Activated naive CD4-positive, alpha-beta T cell treated with anti-CD3 and anti-CD28 coated beads, Interleukin-2, amount 50 U/mL, for 16 hours (primary cell): Measurements from ENCODE around the gene LDLRAP1.

ENCODE experiments used
- DNase-seq: peaks from one replicate; pipeline ENCODE4 v3.0.0-alpha.2; 2020

The LDLRAP1 gene

GRCh38 chr1:25563330-25564215, 20.2 kb downstream of the LDLRAP1 start:
- DNase-seq: peak; percentile 52

- peak; percentile 55 for DNase-seq
Measured at GRCh38 chr1:25564777-25565574, 21.6 kb downstream of the LDLRAP1 start.

- DNase-seq: no peak
Measured at GRCh38 chr1:25565626-25566025, 22.2 kb downstream of the LDLRAP1 start.

- DNase-seq: no peak
Measured at GRCh38 chr1:25566176-25566729, 22.8 kb downstream of the LDLRAP1 start.

GRCh38 chr1:25566730-25567341, 23.4 kb downstream of the LDLRAP1 start:
- DNase-seq: peak; percentile 41

GRCh38 chr1:25567710-25568089, 24.3 kb downstream of the LDLRAP1 start:
- DNase-seq: no peak

GRCh38 chr1:25568090-25568833, 24.9 kb downstream of the LDLRAP1 start:
- no peak for DNase-seq

GRCh38 chr1:25568834-25569596, 25.6 kb downstream of the LDLRAP1 start:
- DNase-seq: peak; percentile 26

- no peak for DNase-seq
Measured at GRCh38 chr1:25569597-25570396, 26.4 kb downstream of the LDLRAP1 start.

GRCh38 chr1:25570798-25571521, 27.6 kb downstream of the LDLRAP1 start:
- DNase-seq: no peak

GRCh38 chr1:25571522-25571970, 28.1 kb downstream of the LDLRAP1 start:
- DNase-seq: no peak

GRCh38 chr1:25572107-25572506, 28.7 kb downstream of the LDLRAP1 start:
- no peak for DNase-seq

- peak; percentile 64 for DNase-seq
Measured at GRCh38 chr1:25572708-25573590, 29.5 kb downstream of the LDLRAP1 start.

- no peak for DNase-seq
Measured at GRCh38 chr1:25573591-25573930, 30.2 kb downstream of the LDLRAP1 start.

- no peak for DNase-seq
Measured at GRCh38 chr1:25573961-25574360, 30.6 kb downstream of the LDLRAP1 start.

- no peak for DNase-seq
Measured at GRCh38 chr1:25575191-25575590, 31.8 kb downstream of the LDLRAP1 start.

GRCh38 chr1:25576459-25577133, 33.2 kb downstream of the LDLRAP1 start:
- DNase-seq: no peak

GRCh38 chr1:25577134-25577920, 33.9 kb downstream of the LDLRAP1 start:
- no peak for DNase-seq
